ENCODE results near the gene RSPH9. TPM values are rescaled to one million over a fixed set of nuclear protein-coding genes. Genes with fewer than 3 reads are reported as not detected.
A peak's percentile ranks its signal among the peaks of the same experiment; 100 is the strongest.

RSPH9 gene
- total RNA-seq, 1 experiment from 2014 or later: 0.28 TPM

GRCh38 chr6:43639984-43640800, 4.6 kb upstream of the RSPH9 start:
- in situ Hi-C loops (cut with HindIII; ENCODE audit: low pct_unique_long_range_greater_than_20kb, low sequenced_read_pairs) (no loop called here), intact Hi-C loops (cut with micrococcal nuclease; ENCODE audit: unreplicated experiment) (no loop called here)
- TF ChIP-seq SIN3A (IDR thresholded peaks at IDR 0.05; ENCODE audit: borderline replicate concordance, insufficient read depth, low read depth, low read length): no peak
- Histone ChIP-seq H3K4me3 (ENCODE audit: low read depth in 2 of 2, low read length in 2 of 2) (no peak overlapping the region), H3K27ac (ENCODE audit: low read length) (no peak overlapping the region), H3K9me3 (ENCODE audit: control insufficient read depth, insufficient read depth, low read depth, low read length) (no peaks in the 10 kb centered on the region), H3K27me3 (ENCODE audit: control insufficient read depth, insufficient read depth, low read length) (no peaks in the 10 kb centered on the region), H3K36me3 (ENCODE audit: control insufficient read depth, insufficient read depth, low read length) (peaks cover 6% of the 10 kb centered on the region), H3K4me1 (ENCODE audit: control insufficient read depth, insufficient read depth, low read length) (peaks cover 10% of the 10 kb centered on the region)
- ATAC-seq (no peak), DNase-seq (ENCODE audit: low read depth, low spot score) (no peak)
- no TSS peak for BruUV-seq (replicated peaks)
- POLR2A ChIA-PET: no interaction called here
- CTCF ChIA-PET: no interaction called here

GRCh38 chr6:43645613-43645964, 753 bp downstream of the RSPH9 start:
- BruUV-seq (replicated peaks): no TSS peak
- no peak for DNase-seq (ENCODE audit: low read depth, low spot score)
- in situ Hi-C loops (cut with HindIII; ENCODE audit: low pct_unique_long_range_greater_than_20kb, low sequenced_read_pairs) (no loop called here), intact Hi-C loops (cut with micrococcal nuclease; ENCODE audit: unreplicated experiment) (no loop called here)
- Histone ChIP-seq H3K27ac (ENCODE audit: low read length) (no peak overlapping the region), H3K36me3 (ENCODE audit: control insufficient read depth, insufficient read depth, low read length) (no peaks in the 10 kb centered on the region), H3K4me3 (ENCODE audit: low read depth in 2 of 2, low read length in 2 of 2) (peak overlapping the region; percentile 42 to 54), H3K4me1 (ENCODE audit: control insufficient read depth, insufficient read depth, low read length) (peaks cover 2% of the 10 kb centered on the region; the same call in 1 of the 2 replicates), H3K9me3 (ENCODE audit: control insufficient read depth, insufficient read depth, low read depth, low read length) (no peaks in the 10 kb centered on the region), H3K27me3 (ENCODE audit: control insufficient read depth, insufficient read depth, low read length) (no peaks in the 10 kb centered on the region)
- TF ChIP-seq SIN3A (IDR thresholded peaks at IDR 0.05; ENCODE audit: borderline replicate concordance, insufficient read depth, low read depth, low read length) (no peak), CTCF (IDR thresholded peaks at IDR 0.05) (no peak), REST (IDR thresholded peaks at IDR 0.05; ENCODE audit: insufficient read depth in 1 of 2, low read depth in 2 of 2, low read length in 1 of 2) (no peak), POLR2AphosphoS5 (IDR thresholded peaks at IDR 0.05; ENCODE audit: low read depth, low read length) (no peak), TCF7L2 (IDR thresholded peaks at IDR 0.05; ENCODE audit: low read depth, low read length) (no peak)
- ChIA-PET POLR2A (no interaction called here), CTCF (no interaction called here)
- ATAC-seq: peak; percentile 26; the same call in 1 of the 2 replicates

- CTCF ChIA-PET: no interaction called here
- Histone ChIP-seq H3K36me3 (ENCODE audit: control insufficient read depth, insufficient read depth, low read length) (no peaks in the 10 kb centered on the region), H3K4me3 (ENCODE audit: low read depth in 2 of 2, low read length in 2 of 2) (no peak overlapping the region), H3K4me1 (ENCODE audit: control insufficient read depth, insufficient read depth, low read length) (peaks cover 2% of the 10 kb centered on the region; the same call in 1 of the 2 replicates), H3K27ac (ENCODE audit: low read length) (no peak overlapping the region), H3K9me3 (ENCODE audit: control insufficient read depth, insufficient read depth, low read depth, low read length) (no peaks in the 10 kb centered on the region), H3K27me3 (ENCODE audit: control insufficient read depth, insufficient read depth, low read length) (no peaks in the 10 kb centered on the region)
- BruUV-seq (replicated peaks): no TSS peak
- POLR2A ChIA-PET: no interaction called here
- ATAC-seq (no peak), DNase-seq (ENCODE audit: low read depth, low spot score) (no peak)
- intact Hi-C loops (cut with micrococcal nuclease; ENCODE audit: unreplicated experiment) (no loop called here), in situ Hi-C loops (cut with HindIII; ENCODE audit: low pct_unique_long_range_greater_than_20kb, low sequenced_read_pairs) (no loop called here)
- no peak for TF ChIP-seq SIN3A (IDR thresholded peaks at IDR 0.05; ENCODE audit: borderline replicate concordance, insufficient read depth, low read depth, low read length)
- TF ChIP-seq TCF7L2 (IDR thresholded peaks at IDR 0.05; ENCODE audit: low read depth, low read length): no peak
- no peak for TF ChIP-seq CTCF (IDR thresholded peaks at IDR 0.05)
- TF ChIP-seq REST (IDR thresholded peaks at IDR 0.05; ENCODE audit: insufficient read depth in 1 of 2, low read depth in 2 of 2, low read length in 1 of 2): no peak
- no peak for TF ChIP-seq POLR2AphosphoS5 (IDR thresholded peaks at IDR 0.05; ENCODE audit: low read depth, low read length)
Measured at GRCh38 chr6:43647613-43648012, 2.8 kb downstream of the RSPH9 start.
